ENCODE measurements around the gene TEX12.
"Not testable (repeated sequence)": the region's sequence is repeated elsewhere in the genome, so short reads cannot be mapped to it uniquely, and the experiment has no call there.

Gene TEX12

GRCh38 chr11:112159098-112160065, 7.8 kb upstream of the TEX12 start:
- no peak for TF ChIP-seq ZNF274 (IDR thresholded peaks at IDR 0.05; ENCODE audit: low read depth, low read length)
- no peak overlapping the region for H3K4me3 ChIP-seq (ENCODE audit: low read length)

- TF ChIP-seq ZNF274 (IDR thresholded peaks at IDR 0.05; ENCODE audit: low read depth, low read length): no peak
- H3K4me3 ChIP-seq (ENCODE audit: low read length): no peak overlapping the region
Observed at GRCh38 chr11:112160091-112160848, 6.9 kb upstream of the TEX12 start.

- no peak overlapping the region for H3K4me3 ChIP-seq (ENCODE audit: low read length)
- TF ChIP-seq ZNF274 (IDR thresholded peaks at IDR 0.05; ENCODE audit: low read depth, low read length): no peak
Observed at GRCh38 chr11:112161012-112161411, 6.2 kb upstream of the TEX12 start.

GRCh38 chr11:112162200-112162599, 5.0 kb upstream of the TEX12 start:
- not testable (repeated sequence) for H3K4me3 ChIP-seq (ENCODE audit: low read length)

GRCh38 chr11:112162761-112163546, 4.2 kb upstream of the TEX12 start:
- TF ChIP-seq ZNF274 (IDR thresholded peaks at IDR 0.05; ENCODE audit: low read depth, low read length): no peak
- no peak overlapping the region for H3K4me3 ChIP-seq (ENCODE audit: low read length)

GRCh38 chr11:112163875-112164685, 3.1 kb upstream of the TEX12 start, which contains the start of gene IL18:
Gene IL18 (minus strand): TSS chr11:112164094. CDS start chr11:112155053, 9,041 bp downstream.
- H3K4me3 ChIP-seq (ENCODE audit: low read length): no peak within 1 kb of the TSS
- TF ChIP-seq ZNF274 (IDR thresholded peaks at IDR 0.05; ENCODE audit: low read depth, low read length): no peak

GRCh38 chr11:112165049-112165448, 2.1 kb upstream of the TEX12 start:
- no peak for TF ChIP-seq ZNF274 (IDR thresholded peaks at IDR 0.05; ENCODE audit: low read depth, low read length)
- no peak overlapping the region for H3K4me3 ChIP-seq (ENCODE audit: low read length)

GRCh38 chr11:112166562-112166961, 610 bp upstream of the TEX12 start:
- no peak for TF ChIP-seq ZNF274 (IDR thresholded peaks at IDR 0.05; ENCODE audit: low read depth, low read length)
- H3K4me3 ChIP-seq (ENCODE audit: low read length): no peak overlapping the region

GRCh38 chr11:112172362-112172994, 5.3 kb downstream of the TEX12 start:
- TF ChIP-seq ZNF274 (IDR thresholded peaks at IDR 0.05; ENCODE audit: low read depth, low read length): no peak

GRCh38 chr11:112173152-112173551, 6.0 kb downstream of the TEX12 start:
- TF ChIP-seq ZNF274 (IDR thresholded peaks at IDR 0.05; ENCODE audit: low read depth, low read length): no peak
- no peak overlapping the region for H3K4me3 ChIP-seq (ENCODE audit: low read length)

More at GRCh38 chr11:112172362-112172994, 5.3 kb downstream of the TEX12 start:
- no peak overlapping the region for H3K4me3 ChIP-seq (ENCODE audit: low read length)

- peak within 1 kb of the TSS; percentile 9; the same call in 1 of the 2 replicates for H3K4me3 ChIP-seq (ENCODE audit: low read length)
- TF ChIP-seq ZNF274 (IDR thresholded peaks at IDR 0.05; ENCODE audit: low read depth, low read length): no peak
Observed at GRCh38 chr11:112174789-112175598, 7.8 kb downstream of the TEX12 start, which contains the start of gene BCO2. Gene BCO2 (plus strand): TSS chr11:112175512. CDS start chr11:112175602, 90 bp downstream.

- no peak overlapping the region for H3K4me3 ChIP-seq (ENCODE audit: low read length)
- no peak for TF ChIP-seq ZNF274 (IDR thresholded peaks at IDR 0.05; ENCODE audit: low read depth, low read length)
Observed at GRCh38 chr11:112175599-112175952, 8.4 kb downstream of the TEX12 start.

All from GM08714 (cell line).